Hepatocyte (in vitro differentiated cells): ENCODE data around the gene ISM2. TPM values are rescaled to one million over a fixed set of nuclear protein-coding genes. Genes with fewer than 3 reads are reported as not detected.

Experiments used
- DNase-seq: peaks from one replicate; pipeline ENCODE4 v3.0.0-alpha.2; 2016; ENCODE audit warnings: low spot score
- H2AFZ ChIP-seq: fragments of 200-600 bp; sonication (generic); 2 replicates; pipeline ENCODE4 v1.6.0; 2016; ENCODE audit warnings: antibody characterized with exemption, mild to moderate bottlenecking
- H3K27ac ChIP-seq: fragments of 200-600 bp; sonication (generic); 2 replicates; pipeline ENCODE4 v1.5.1; 2016; ENCODE audit warnings: mild to moderate bottlenecking
- H3K27me3 ChIP-seq: fragments of 200-600 bp; sonication (generic); 2 replicates; pipeline ENCODE4 v1.6.1; 2016
- H3K36me3 ChIP-seq: fragments of 200-600 bp; sonication (generic); replicated peaks from 2 replicates; pipeline ENCODE4 v1.5.1; 2016; ENCODE audit warnings: low read depth; ENCODE audit not compliant: insufficient read depth
- H3K4me1 ChIP-seq: fragments of 200-600 bp; sonication (generic); 2 replicates; pipeline ENCODE4 v1.5.1; 2016; ENCODE audit warnings: mild to moderate bottlenecking, moderate library complexity; ENCODE audit not compliant: insufficient read depth
- H3K4me2 ChIP-seq: fragments of 200-600 bp; sonication (generic); 2 replicates; pipeline ENCODE4 v1.6.0; 2016
- H3K4me3 ChIP-seq: fragments of 200-600 bp; sonication (generic); 2 replicates; pipeline ENCODE4 v1.5.1; 2016; ENCODE audit warnings: mild to moderate bottlenecking
- H3K79me2 ChIP-seq: fragments of 200-600 bp; sonication (generic); 2 replicates; pipeline ENCODE4 v1.6.0; 2017; ENCODE audit warnings: mild to moderate bottlenecking
- H3K9me2 ChIP-seq: fragments of 200-600 bp; sonication (generic); replicated peaks from 2 replicates; pipeline ENCODE4 v1.6.0; 2017; ENCODE audit warnings: mild to moderate bottlenecking; ENCODE audit not compliant: insufficient read depth
- H3K9me3 ChIP-seq: fragments of 200-600 bp; sonication (generic); 2 replicates; pipeline ENCODE4 v1.5.1; 2016; ENCODE audit warnings: low read depth, mild to moderate bottlenecking
- H4K20me1 ChIP-seq: fragments of 200-600 bp; sonication (generic); 2 replicates; pipeline ENCODE4 v1.6.0; 2016; ENCODE audit warnings: mild to moderate bottlenecking; ENCODE audit not compliant: insufficient read depth, poor library complexity, severe bottlenecking
- EZH2 ChIP-seq: fragments of 200-600 bp; sonication (generic); IDR thresholded peaks from 2 replicates; pipeline ENCODE4 v1.6.1; 2016; ENCODE audit warnings: antibody characterized with exemption, mild to moderate bottlenecking, borderline replicate concordance
- EZH2phosphoT487 ChIP-seq: fragments of 200-600 bp; sonication (generic); IDR thresholded peaks from one replicate; pipeline ENCODE4 v1.6.1; 2018; ENCODE audit warnings: antibody characterized with exemption, mild to moderate bottlenecking, low read depth, moderate library complexity; ENCODE audit not compliant: unreplicated experiment, severe bottlenecking
- WGBS: methylation state at CpG from one replicate; pipeline ENCODE4 v1.1.6; 2016; ENCODE audit warnings: low lambda C conversion rate; ENCODE audit errors: missing lambda C conversion rate; 5-methylcytosine and 5-hydroxymethylcytosine counted together
- polyA plus RNA-seq: library from polyadenylated mRNA; unstranded; fragments of >200 nt; fragmentation: Nextera tagmentation; extraction: Ambion mirVana; gene quantifications from 2 replicates; pipeline ENCODE4 v1.2.1, GENCODE V29; 2016
- total RNA-seq: library from RNA; depleted of rRNA; stranded (reverse); fragments of >200 nt; gene quantifications from 2 replicates; pipeline ENCODE4 v1.2.3, GENCODE V29; 2014
- TF ChIP-seq, protein P1 (sequence below): fragments of 200-600 bp; sonication (generic); IDR thresholded peaks from 2 replicates; pipeline ENCODE4 v1.5.1; 2016; ENCODE audit warnings: antibody characterized with exemption, mild to moderate bottlenecking; ENCODE audit not compliant: poor library complexity

Gene ISM2
- total and polyA plus RNA-seq, 2 experiments from 2014 or later = 5.1 to 6.3 TPM

DNA sequence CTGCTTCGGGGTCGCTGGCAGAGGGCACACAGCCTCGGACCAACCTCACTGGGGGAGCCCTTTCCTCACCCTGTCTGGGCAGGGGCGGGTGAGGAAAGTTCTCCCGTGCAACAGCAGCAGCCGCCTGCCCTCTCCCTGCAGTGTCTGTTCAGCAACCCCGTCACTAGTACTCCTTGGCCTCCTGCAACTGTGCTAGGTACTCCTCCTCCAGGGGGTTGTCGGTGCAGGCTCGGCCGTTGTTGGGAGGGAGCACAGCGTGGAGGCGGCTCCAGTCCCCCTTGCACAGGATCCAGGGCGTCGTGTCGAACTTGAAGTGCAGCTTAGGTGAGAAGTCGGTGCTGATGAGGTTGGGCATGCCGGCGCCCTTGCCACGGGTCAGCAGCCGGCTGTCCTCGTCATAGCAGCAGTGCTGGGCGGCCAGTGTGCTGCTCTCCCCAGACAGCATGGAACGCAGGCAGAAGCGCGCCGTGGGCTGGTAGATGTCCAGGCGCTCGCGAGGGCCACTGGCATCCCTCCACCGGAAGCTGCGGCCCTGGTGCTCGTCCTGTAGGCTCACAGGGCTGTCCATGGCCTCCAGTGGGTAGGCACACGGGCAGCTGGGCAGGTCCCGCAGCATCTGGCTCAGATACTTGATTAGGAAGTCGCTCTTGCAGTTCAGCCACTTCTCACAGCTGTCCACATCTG, 23.0 kb downstream of the ISM2 start:
- 93% methylated on average over 35 of the region's 35 CpGs for WGBS
- Histone ChIP-seq H3K9me2 (no peaks in the 10 kb centered on the region), H3K4me2 (no peak overlapping the region), H2AFZ (no peak overlapping the region), H3K79me2 (no peaks in the 10 kb centered on the region), H3K4me1 (no peaks in the 10 kb centered on the region), H3K27me3 (no peaks in the 10 kb centered on the region), H3K4me3 (no peak overlapping the region), H4K20me1 (no peaks in the 10 kb centered on the region), H3K9me3 (no peaks in the 10 kb centered on the region), H3K27ac (no peak overlapping the region), H3K36me3 (no peaks in the 10 kb centered on the region)
- TF ChIP-seq, protein P1, sequence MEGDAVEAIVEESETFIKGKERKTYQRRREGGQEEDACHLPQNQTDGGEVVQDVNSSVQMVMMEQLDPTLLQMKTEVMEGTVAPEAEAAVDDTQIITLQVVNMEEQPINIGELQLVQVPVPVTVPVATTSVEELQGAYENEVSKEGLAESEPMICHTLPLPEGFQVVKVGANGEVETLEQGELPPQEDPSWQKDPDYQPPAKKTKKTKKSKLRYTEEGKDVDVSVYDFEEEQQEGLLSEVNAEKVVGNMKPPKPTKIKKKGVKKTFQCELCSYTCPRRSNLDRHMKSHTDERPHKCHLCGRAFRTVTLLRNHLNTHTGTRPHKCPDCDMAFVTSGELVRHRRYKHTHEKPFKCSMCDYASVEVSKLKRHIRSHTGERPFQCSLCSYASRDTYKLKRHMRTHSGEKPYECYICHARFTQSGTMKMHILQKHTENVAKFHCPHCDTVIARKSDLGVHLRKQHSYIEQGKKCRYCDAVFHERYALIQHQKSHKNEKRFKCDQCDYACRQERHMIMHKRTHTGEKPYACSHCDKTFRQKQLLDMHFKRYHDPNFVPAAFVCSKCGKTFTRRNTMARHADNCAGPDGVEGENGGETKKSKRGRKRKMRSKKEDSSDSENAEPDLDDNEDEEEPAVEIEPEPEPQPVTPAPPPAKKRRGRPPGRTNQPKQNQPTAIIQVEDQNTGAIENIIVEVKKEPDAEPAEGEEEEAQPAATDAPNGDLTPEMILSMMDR = no peak
- TF ChIP-seq EZH2 (no peak), EZH2phosphoT487 (no peak)
- DNase-seq = no peak

DNA sequence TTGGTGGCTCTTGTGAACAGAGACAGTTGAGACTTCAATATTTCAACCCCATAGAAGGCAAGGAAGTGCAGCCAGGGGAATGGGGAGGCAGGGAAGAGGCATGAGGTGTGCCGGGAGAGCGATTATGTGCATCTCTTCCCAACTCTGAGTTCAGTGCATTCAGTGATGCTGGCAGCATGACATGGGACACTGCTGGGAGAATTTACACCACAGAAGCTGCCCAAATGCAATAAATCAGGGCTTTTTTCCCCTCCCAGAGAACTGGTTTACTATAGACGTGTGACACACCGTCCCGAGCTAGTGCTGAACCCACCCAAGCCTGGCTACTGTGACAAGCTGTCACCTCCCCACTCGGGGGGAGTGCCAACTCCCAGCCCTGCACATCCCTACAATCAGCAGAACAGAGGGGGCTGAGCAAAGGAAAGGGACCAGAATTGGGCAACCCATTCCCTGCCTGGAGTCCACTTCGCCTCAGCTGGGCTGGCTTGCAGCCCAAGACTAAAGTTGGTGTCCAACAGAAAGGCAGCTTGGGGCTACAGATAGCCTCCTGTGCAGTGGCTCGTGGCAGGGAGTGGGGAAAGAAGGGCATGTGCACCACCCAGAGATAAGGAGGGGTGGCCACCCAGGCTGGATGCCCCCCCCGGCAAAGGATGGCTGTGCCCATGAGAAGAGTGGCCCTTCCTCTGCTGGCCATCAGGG, 24.0 kb downstream of the ISM2 start:
- no peaks in the 10 kb centered on the region for H4K20me1 ChIP-seq
- no peak for TF ChIP-seq EZH2phosphoT487
- no peaks in the 10 kb centered on the region for H3K9me2 ChIP-seq
- no peaks in the 10 kb centered on the region for H3K4me1 ChIP-seq
- no peaks in the 10 kb centered on the region for H3K27me3 ChIP-seq
- H3K4me2 ChIP-seq = no peak overlapping the region
- H3K79me2 ChIP-seq = no peaks in the 10 kb centered on the region
- no peaks in the 10 kb centered on the region for H3K9me3 ChIP-seq
- no peak overlapping the region for H3K4me3 ChIP-seq
- H3K36me3 ChIP-seq = no peaks in the 10 kb centered on the region
- WGBS = 85% methylated on average over 9 of the region's 9 CpGs
- no peak for DNase-seq
- H3K27ac ChIP-seq = no peak overlapping the region
- H2AFZ ChIP-seq = no peak overlapping the region

DNA sequence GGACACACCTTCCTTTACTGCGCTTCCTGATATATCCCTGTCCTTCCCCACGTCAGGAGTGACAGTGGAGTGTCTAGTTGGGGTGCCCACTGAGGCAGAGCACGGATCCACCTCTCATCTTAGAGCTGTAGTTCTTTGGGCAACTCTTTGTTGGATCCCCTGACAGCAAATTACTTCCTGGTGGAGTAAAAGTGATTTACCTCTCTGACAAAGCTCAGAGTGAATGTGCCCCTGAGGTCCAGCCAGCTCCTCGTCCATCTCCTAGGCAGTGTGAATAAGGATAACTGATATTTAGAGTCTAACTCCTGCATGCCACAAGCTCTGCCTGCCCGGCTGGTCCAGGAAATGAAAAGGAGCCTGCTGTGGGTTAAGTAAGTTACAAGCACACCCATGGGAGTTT, 24.7 kb downstream of the ISM2 start:
- no peak overlapping the region for H3K27ac ChIP-seq
- WGBS = 78% methylated on average over 5 of the region's 5 CpGs
- TF ChIP-seq EZH2phosphoT487 (no peak), EZH2 (no peak)
- TF ChIP-seq, protein P1 = no peak
- no peak overlapping the region for H3K4me2 ChIP-seq
- H4K20me1 ChIP-seq = no peaks in the 10 kb centered on the region
- no peak for DNase-seq
- H3K9me3 ChIP-seq = no peaks in the 10 kb centered on the region
- H3K4me1 ChIP-seq = no peaks in the 10 kb centered on the region
- H3K27me3 ChIP-seq = no peaks in the 10 kb centered on the region
- H3K36me3 ChIP-seq = no peaks in the 10 kb centered on the region
- no peak overlapping the region for H2AFZ ChIP-seq
- no peaks in the 10 kb centered on the region for H3K79me2 ChIP-seq
- H3K9me2 ChIP-seq = no peaks in the 10 kb centered on the region
- H3K4me3 ChIP-seq = no peak overlapping the region

DNA sequence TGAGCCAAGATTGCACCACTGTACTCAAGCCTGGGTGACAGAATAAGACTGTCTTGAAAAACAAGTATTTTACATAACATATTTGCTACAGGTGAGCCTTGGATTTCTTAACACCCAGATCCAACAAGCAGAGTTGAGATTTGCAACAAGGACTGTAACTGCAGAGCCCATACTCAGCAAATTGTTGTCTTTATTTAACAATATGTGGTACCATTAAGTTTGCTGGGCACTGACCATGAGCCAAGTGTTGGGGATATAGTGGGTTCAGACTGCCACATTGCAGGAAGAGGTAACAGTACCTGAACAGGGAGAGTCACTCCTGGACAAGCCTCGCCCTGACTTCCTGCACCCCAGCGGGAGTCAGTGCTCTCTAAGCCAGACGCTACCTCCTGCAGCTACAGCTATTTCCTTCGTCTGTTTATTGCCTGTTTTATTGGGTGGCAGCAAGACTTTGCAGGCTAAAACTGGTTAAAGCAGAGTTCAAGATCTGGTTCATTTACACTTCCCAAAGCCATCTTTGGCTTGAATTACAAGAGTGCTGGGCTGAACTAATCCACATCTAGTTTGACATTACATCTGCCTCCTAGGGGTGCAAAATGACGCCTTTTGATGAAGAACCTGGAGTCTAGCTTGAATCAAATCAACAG, 28.3 kb downstream of the ISM2 start:
- no peak for TF ChIP-seq EZH2phosphoT487
- Histone ChIP-seq H3K9me2 (no peaks in the 10 kb centered on the region), H4K20me1 (no peaks in the 10 kb centered on the region), H3K4me2 (no peak overlapping the region), H3K9me3 (no peaks in the 10 kb centered on the region), H3K27me3 (no peaks in the 10 kb centered on the region), H3K79me2 (no peaks in the 10 kb centered on the region), H3K36me3 (no peaks in the 10 kb centered on the region), H3K27ac (no peak overlapping the region), H2AFZ (no peak overlapping the region), H3K4me1 (no peaks in the 10 kb centered on the region), H3K4me3 (no peak overlapping the region)
- WGBS = 45% methylated on average over 5 of the region's 5 CpGs
- DNase-seq = no peak
